ENCODE data around the gene HMCN1.
"Not testable (repeated sequence)": the region's sequence is repeated elsewhere in the genome, so short reads cannot be mapped to it uniquely, and the experiment has no call there.

HMCN1 gene

DNA sequence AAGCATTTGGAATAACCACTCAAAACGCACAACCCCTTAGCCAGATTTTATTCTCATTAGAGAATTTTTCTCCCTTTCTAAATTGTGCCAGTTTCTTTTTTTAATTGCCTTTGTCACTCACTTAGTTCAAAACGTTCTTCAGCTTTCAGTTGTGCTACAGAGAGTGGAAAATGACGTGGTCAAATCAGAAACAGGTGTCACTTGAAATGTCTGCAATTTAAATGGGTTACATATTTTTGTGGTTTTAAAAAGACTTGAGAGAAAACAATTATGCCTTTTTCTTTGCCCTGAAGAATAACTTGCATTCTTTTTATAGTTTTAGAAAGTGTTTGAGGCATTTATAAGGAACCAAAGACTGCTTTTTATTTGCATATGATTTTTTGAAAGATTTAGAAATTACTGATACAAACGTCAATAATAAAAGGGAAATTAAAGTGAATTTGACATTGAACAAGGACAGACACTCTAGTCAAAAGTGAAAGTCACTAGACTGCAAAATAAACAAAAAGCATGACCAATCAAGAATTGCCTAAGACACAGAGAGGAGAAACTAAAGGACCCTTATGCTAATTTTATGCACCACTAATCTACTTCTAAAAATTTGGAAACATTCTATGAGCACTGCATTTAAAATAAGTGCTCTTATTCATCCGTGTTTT, 449.9 kb downstream of the HMCN1 start:
- no peak for DNase-seq (ENCODE audit: extremely low read depth in 1 of 2, low read depth in 1 of 2)

DNA sequence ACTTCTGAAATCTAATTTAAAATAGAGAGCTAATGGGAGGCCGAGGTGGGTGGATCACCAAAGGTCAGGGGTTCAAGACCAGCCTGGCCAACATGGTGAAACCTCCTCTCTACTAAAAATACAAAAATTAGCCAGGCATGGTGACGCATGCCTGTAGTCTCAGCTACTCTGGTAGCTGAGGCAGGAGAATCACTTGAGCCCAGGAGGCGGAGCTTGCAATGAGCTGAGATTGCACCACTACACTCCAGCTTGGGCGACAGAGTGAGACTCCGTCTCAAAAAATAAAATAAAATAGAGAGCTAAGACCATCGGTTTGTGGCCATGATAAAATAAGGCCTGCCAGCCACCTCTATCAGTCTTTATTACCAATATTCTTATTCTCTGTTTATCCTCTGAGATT, 452.1 kb downstream of the HMCN1 start:
- DNase-seq (ENCODE audit: extremely low read depth in 1 of 2, low read depth in 1 of 2) = not testable (repeated sequence)

DNA sequence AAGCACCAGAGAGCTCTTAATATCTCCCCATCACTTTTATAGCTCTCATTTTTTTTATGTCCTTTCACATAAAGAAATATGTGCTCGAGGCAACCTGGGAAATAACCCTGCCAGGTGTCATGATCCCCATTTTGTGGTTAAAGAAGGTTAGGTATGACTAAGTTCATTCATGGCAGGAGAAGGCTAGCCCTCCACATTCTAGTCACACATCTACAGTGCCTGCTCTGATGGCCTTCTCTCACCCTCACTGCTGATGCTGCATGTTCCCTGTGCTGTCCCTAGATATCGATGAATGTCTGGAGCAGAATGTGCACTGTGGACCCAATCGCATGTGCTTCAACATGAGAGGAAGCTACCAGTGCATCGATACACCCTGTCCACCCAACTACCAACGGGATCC, 453.4 kb downstream of the HMCN1 start:
- no peak for DNase-seq (ENCODE audit: extremely low read depth in 1 of 2, low read depth in 1 of 2)

DNA sequence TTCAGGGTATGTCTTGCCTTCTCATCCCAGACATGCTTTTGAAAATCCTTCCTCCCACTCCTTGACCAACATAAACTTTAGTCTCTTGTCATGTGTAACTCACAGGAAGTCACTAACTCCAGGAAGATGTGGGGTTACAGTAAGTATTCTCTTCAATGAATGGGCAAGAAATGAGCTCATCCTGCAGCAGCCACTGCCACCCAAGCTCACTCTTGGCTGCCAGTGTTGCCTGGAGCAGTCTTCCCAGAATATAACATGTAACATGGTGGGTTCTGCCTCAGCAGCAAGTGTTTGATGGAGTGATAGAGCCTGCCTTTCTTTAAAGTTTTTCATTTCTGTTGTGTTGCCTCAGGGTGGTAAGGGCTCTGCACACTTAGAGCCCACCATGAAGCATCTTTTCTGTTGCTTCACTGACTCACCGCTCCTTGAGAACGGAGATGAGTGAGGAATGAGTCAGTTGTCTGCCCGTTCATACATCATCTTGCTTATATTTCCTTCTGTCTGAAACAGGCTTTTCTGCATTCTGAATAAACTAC, 453.9 kb downstream of the HMCN1 start:
- no peak for DNase-seq (ENCODE audit: extremely low read depth in 1 of 2, low read depth in 1 of 2)

DNA sequence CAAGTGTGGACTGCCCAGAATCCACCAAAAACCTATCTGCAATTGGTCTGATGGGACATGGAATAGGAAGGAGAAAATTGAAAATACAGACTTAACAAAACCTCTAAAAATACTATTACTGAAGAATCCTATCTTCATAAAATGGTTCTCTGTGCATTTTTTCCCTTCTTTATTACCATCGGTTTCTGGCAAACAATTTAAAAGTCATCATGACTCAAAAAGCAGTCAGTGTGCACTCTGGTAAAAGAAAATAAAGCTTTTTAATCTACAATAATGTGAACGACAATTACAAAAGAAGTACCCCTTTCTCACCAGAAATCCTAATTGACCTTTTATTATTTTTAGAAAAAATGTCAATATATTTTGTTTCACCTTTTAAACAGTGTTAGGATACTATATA, 454.5 kb downstream of the HMCN1 start:
- no peak for DNase-seq (ENCODE audit: extremely low read depth in 1 of 2, low read depth in 1 of 2)

DNA sequence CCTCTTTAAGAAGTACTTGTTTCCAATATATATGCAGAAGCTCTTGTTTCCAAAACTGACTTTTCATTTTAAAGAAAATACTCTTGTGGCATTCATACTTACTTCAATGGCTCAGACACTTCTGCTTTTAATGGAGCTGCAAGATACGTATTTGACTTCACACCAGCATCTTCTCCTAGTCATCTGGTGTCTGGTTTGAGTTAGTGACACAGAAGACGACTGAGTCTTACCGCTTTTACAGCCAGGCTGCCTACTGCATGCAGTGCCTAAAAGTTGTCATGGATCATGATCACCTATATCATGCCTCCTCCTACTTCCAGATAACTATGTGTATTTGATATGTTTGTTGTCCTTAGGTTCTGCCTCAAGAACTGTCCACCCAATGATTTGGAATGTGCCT, 455.0 kb downstream of the HMCN1 start:
- no peak for DNase-seq (ENCODE audit: extremely low read depth in 1 of 2, low read depth in 1 of 2)

DNA sequence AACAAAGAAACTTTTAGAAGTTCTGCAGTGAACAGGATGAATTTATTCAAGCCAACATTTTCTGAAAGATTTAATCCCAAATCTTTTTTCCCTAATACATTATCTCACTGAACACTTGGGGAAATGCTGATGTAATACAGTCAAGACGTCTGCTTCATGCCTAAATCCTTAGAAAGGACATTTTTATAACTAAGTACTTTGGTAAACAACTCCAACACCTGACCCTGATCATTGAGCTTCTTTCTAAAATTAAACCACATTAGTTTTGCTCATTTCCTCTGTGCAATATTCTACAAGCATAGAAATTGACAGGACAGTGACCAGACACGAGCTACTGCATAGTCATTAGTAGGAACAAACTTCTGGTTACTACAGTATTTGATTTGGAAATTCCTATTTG, 457.3 kb downstream of the HMCN1 start:
- no peak for DNase-seq (ENCODE audit: extremely low read depth in 1 of 2, low read depth in 1 of 2)

DNA sequence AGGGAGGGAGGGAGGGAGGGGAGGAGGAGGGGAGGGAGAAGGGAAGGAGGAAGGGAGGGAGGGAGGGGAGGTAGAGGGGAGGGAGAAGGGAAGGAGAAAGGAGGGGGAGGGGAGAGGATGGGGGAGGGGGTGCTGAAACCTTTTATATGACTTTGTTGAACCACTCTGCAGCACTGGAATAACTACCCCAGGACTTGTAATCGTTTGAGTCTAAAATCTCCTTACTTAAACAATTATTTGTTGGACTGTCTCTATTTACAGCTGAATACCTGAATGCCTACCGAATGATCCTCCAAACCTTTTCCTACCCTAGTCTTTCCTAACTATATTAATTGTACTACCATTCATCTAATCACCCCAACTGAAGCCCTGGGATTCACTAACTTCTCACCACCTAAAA, 459.0 kb downstream of the HMCN1 start:
- no peak for DNase-seq (ENCODE audit: extremely low read depth in 1 of 2, low read depth in 1 of 2)

DNA sequence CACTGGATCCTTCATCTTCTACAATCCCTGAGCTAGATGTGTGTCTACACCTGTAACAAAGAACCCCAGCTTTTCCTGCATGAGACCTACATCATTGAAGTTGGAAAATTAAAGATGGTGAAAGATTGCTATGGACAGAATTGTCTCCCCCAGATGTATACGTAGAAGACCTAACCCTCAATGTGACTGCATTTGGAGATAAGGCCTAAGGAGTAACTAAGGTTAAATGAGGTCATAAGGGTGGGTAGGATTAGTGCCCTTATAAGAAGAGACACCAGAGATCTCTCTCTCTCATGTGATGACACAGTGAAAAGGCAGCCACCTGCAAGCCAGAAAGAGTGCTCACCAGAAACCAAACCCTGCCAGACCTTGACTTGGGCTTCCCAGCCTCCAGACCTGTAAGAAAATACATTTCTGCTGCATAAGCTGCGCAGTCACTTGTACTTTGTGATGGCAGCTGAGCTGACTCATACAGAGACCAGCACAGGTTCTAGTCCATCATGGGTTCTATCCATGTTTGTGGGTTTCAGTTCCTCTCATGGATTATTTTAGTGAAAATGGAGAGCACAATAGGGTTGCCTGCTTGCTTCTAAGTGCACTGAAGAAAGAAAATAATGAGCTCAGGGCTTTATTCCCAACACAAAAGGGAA, 460.0 kb downstream of the HMCN1 start:
- no peak for DNase-seq (ENCODE audit: extremely low read depth in 1 of 2, low read depth in 1 of 2)

DNA sequence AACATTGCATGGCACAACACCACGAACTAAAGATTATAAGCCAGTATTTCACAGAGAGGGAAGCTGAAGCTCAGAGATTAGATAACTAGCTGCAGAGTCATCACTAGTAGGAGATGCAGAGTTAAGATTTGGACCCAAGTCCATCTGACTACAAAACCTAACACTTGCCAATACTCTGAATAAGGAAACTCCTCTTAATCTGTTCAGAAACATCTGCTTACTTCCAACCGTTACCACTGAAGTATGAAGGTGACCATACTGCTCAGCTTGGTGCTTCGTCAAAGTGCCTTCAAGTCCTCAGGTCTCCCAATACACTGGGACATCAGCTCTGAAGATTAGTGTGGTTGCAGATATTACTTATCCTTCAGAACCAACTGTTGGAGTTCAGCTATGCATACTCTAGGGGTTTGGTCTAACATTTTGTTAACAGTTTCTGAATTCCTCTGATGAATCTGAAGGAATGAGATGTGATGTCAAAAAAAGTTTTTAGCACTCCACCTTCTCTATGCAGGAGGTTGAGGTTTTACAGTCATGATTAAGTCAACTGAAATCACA, 461.3 kb downstream of the HMCN1 start:
- no peak for DNase-seq (ENCODE audit: extremely low read depth in 1 of 2, low read depth in 1 of 2)

DNA sequence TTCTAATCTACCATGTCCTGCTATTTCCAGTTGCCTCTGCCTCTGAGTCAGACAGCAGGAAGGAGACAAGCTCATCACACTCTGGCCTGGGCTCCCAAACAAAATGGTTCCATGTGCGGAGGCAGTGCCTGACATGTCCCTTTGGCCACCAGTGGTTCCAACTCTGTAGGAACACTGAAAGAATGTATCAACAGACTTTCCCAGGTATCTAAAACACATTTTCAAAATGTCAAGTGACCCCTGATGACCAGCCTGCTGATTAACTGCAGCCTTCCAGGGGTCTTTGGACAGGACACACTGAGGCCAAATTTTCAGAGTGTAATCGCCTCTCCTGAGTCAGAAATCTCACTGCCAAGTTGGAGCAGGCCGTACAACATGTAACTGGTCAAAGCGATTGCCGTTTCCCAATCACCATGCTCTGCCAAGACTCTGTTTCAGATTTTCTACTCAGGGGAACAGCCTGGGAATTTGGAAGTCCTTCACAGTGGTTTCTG, 468.1 kb downstream of the HMCN1 start:
- no peak for DNase-seq (ENCODE audit: extremely low read depth in 1 of 2, low read depth in 1 of 2)

DNA sequence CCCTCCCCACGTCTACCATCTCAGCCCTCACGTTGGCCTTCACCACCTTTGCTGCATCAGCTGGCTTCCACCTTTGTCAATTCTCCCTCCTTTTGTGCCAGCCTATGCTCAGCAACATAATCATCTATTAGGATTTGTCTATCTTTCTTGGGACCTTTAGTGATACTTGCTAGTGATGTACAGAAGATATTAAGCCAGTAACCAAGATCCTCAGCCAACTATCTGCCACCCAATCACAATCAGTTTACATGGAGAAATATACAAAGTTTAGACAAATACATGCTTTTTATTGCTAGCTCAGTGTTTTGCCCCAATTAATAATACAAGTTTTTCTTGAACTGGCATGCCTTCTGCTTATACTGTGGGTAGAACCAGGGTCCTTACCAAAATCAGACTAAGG, 468.6 kb downstream of the HMCN1 start:
- DNase-seq (ENCODE audit: extremely low read depth in 1 of 2, low read depth in 1 of 2) = no peak

DNA sequence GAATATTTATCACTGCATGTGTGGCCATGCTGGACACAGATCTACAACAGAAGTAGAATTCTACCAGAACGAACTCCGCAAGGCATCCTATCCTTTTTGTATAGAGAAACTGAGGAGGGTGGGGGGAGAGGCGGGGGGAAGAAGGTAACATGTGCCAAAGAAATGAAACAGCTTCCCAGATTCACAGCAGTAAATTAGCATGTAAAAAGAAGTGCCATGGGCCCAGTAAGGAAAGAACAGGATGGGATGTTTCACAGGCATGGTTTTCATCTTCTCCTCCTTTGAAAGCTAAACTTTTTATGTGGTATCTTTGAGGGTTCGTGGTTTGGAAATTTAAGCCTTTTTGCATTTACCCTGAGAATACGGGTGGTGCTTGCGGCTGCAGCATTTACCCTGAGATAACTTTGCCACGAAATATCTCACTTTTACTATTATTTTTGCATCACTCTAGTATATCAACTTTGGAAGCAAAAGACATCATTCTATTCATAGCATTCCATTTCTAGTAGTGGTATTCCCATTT, 471.9 kb downstream of the HMCN1 start:
- no peak for DNase-seq (ENCODE audit: extremely low read depth in 1 of 2, low read depth in 1 of 2)

DNA sequence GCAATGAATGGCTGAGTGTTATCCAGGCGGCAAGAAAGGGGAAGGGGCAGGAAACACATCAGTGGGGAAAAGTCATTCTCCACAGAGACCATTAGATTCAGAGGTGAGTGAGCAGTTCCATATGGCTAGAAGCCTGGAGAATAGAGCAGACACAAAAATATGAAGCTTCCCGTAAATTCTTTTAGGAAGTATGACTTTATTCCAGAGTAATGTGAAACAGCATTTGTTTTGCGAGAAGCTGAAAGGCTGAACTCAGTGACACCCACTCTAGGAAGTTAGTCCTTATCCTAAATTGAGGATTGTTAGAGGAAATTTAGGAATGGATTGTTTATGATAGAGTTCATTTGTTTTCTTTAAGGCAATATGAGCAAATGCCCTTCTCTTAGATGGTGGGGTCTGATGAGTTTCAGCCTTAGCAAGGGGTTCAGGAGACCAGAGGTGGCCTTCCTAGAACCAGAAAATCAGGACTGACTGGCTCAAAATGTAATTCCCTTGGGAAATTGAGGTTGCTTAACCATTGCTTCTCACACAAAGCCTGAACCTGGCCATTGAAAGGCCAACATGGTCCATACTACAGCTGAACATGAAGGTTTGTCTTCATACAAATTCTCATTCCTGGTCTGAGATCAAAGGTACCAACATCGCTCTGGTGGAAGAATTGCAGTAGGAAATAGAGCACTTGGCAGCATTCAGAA, 473.3 kb downstream of the HMCN1 start:
- no peak for DNase-seq (ENCODE audit: extremely low read depth in 1 of 2, low read depth in 1 of 2)

DNA sequence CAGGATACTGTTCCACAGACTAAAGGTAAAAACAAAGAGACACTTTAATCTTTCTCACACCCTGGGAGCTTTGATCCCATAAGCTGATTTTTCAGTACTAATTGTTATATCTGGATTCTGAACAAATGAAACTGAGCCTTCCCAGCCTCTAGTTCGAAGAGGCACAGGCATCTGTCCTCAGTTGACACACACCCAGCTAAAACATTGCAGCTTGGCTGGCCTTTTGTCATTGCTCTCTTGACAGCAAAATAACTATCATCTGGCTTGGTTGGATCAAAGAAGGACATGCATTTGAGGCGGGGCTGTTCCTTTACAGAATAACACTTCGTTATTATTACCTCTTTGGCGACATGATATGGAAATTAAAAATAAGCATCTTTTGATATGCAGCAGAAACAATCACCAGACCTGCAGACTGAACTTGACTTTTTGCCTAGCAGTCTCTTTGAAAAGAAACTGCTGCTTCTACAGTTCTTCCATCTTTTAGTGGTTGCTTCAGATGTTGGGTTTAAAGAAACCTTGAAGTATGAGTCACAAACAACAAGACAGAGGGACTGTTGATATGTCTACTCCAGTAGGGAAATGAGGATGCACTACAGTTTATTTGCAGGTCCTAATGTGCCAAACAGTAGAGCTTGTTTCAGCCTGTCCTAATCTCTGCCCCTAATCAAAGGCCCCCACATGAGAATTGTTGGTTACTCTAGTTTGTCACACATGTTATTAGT, 474.4 kb downstream of the HMCN1 start:
- no peak for DNase-seq (ENCODE audit: extremely low read depth in 1 of 2, low read depth in 1 of 2)

DNA sequence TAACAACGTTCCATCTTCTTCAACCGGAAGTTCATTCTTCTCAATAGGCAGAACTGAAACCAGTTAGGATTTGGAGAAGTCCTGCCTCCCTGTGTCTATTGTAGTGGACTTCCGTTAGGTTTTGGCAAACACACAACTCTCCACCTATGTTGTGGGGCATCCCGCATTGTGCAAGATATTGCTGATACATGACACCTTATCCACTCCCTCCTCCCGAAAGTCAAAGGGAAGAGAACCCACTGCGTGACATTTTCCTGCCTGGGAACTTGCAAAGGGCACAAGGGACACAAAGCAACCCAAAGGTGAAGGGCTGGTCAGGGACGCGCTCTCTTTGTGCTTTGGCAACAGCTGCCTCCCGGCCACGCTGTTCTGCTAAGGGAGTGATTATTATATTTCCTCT, 476.1 kb downstream of the HMCN1 start:
- DNase-seq (ENCODE audit: extremely low read depth in 1 of 2, low read depth in 1 of 2) = no peak

DNA sequence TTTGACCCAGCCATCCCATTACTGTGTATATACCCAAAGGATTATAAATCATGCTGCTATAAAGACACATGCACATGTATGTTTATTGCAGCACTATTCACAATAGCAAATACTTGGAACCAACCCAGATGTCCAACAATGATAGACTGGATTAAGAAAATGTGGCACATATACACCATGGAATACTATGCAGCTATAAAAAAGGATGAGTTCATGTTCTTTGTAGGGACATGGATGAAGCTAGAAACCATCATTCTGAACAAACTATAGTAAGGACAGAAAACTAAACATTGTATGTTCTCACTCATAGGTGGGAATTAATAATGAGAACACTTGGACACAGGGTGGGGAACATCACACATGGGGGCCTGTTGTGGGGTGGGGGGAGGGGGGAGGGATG, 477.4 kb downstream of the HMCN1 start:
- DNase-seq (ENCODE audit: extremely low read depth in 1 of 2, low read depth in 1 of 2) = not testable (repeated sequence)

DNA sequence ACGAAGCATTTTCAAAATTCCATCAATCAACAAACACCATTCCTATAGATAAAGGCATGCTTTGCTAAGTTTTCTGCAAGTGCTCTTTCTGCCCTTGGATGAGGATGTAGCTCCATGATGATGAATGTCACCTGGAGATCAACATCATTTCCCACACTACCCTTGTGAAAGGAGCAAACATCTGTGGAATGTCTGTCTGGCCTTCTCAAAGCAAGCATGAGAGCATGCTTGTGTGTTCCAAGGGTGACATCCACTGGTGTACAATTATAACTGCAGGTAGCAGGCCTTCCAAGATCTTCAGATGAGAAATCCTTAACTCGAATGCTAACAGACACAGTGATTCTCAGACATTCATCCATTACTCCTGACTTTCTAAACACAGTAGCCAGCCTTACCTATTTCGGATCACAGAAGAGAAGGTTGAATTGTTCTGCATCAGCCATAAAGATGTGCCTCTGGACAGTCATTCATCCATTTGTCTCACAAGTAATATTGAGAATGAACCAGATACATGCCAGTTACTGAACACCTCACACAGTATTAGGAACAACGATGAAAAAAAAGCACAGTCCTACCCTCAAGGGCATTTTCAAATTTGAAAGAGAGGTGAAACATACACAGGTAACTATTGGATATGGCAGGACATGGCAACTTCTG, 478.5 kb downstream of the HMCN1 start:
- no peak for DNase-seq (ENCODE audit: extremely low read depth in 1 of 2, low read depth in 1 of 2)

DNA sequence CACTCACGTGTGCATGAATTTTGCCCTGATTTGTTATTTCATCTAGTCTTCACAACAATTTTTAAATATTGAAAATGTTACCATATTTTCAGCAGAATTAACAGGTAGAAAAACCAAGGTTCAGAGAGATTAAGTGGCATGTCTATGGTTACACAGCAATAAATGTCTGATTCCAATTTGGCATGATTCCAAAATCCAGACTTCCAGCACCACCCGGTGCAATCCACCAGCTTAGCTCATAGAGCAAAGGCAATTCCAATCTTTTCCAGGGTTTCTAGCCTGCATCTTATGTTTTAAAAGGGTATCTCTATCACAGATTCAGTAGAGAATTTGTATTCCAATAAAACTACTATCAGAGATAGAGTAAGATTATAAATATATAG, 479.0 kb downstream of the HMCN1 start:
- DNase-seq (ENCODE audit: extremely low read depth in 1 of 2, low read depth in 1 of 2) = no peak

DNA sequence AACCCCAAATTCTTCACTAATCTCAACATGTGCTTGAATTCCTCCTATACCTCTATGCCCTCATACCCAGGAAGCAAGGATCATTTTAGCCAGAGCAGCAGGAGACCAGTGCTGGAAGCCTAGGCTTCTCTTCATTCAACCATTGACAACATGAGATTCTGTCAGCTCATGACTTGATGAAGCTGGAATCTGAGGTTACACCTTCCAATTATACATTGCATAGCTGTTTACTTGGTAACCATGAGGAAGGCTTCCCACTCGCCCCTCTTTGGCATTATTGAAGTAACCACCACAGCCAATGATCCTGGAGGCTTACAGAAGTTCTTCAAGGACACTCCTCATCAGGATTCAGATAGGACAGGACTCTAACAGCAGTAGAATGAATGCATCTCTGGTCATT, 480.6 kb downstream of the HMCN1 start:
- DNase-seq (ENCODE audit: extremely low read depth in 1 of 2, low read depth in 1 of 2) = no peak
